DMS79 treated with DMSO at 0.1 percent for 48 hours (cell line): Measurements from ENCODE around the gene INSIG2.

Experiments
- DNase-seq: peaks from one replicate; lab custom pipeline; 2025; lab: John Stamatoyannopoulos, UW

INSIG2 gene

DNA sequence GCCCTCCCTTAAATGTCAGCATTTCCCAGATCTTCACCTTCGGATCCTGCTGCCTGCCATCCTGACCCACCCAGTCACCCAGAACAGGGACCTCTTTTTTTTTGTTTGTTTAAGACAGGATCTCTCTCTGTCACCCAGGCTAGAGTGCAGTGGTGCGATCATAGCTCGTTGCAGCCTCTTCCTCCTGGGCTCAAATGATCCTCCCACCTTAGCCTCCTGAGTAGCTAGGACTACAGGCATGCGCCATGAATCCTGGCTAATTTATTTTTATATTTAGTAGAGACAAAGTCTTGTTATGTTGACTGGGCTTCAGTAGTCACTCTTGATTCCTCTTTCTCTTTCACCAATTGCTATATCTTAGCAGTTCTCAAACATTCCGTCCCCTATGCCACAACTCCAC is 39.0 kb downstream of the INSIG2 start:
- DNase-seq, result no peak

DNA sequence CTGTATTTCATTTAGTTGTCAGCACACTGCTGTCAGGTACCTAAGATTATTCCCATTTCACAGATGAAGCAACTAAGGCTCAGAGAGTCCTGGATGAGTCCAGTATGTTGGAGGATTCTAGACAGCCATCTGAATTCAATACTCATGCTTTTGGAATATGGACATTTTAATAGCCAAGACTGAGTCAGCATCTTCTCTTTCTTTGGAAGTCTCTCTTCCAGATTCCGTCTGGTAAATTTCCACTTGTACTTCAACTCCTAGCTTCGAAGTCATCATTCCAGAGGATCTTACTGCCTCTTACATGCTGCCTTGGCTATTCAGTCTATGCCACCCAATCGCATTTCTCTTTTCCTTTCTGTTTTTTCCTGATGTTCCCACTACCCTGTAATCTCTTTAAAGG is 40.6 kb downstream of the INSIG2 start:
- DNase-seq, result no peak

DNA sequence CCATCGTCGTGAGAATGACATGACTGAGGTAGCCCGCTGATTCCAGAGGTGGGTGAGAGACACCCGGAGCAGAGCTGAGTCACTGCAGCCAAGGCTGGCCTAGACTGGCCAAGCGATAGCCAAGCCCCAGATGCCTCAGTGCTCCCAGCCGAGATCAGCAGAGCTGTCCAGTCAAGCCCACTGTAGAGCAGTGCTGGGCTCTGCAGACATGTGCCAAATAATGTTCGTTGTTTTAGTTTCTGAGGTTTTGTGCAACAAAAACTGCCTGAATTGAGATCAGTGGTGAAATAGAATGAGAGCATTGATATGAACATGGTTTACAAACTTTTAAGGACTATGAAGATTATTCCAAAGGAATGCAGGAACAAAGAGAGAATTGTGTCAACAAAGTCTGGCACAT is 42.1 kb downstream of the INSIG2 start:
- no peak for DNase-seq

DNA sequence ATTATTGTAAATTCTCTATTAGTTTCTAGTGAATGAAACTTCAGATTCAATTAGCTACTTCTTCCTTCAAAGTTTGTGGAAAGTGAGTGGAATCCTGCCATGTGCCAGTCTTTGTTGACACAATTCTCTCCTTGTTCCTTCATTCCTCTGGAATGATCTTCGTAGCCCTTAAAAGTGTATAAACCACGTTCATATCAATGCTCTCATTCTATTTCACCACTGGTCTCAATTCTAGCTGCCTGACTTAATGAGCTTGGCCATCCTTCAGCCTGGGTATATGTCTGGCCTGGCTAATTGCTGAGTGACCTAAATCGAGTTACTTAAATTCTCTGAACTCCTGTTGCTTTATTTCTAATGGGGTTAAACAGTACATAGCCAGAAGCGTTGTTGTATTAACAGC is 43.5 kb downstream of the INSIG2 start:
- no peak for DNase-seq

DNA sequence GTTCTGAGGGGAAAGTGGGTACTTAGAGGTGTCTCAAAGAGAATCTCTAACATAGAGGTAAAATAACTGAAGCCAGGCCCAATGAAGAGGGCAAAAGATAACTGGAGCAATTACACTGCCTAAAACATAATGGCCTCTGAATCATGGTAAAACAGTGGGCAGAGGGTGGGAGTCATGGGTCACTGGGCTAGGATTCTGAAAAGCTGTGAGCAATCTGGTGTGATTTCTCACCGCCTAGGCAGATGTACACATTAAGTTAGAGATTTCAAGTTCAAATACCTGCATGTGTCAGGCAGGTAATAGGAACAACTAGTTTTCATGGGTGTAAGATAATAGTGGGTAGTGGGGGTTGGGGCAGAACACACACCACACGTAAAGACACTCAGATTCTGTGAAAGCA is 45.6 kb downstream of the INSIG2 start:
- DNase-seq, result no peak

DNA sequence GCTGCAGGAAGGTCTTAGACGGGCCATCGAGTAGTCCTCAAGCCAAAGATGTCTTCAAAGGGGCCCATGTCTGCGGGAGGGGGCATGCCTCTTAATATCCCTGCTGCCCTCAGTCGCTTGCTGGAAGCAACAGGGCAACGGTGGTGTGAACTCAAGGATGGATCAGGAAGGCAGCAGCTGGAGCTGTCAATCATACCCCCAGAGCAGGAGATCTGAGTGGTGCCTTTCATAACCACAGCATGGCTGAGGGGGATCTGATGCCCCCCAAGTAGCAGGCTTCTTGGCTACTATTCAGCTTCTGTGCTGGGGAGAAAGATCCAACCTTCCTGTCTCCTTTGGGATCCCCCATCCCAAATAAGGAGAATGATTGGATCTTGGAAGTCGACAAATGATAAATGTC is 46.4 kb downstream of the INSIG2 start:
- no peak for DNase-seq

DNA sequence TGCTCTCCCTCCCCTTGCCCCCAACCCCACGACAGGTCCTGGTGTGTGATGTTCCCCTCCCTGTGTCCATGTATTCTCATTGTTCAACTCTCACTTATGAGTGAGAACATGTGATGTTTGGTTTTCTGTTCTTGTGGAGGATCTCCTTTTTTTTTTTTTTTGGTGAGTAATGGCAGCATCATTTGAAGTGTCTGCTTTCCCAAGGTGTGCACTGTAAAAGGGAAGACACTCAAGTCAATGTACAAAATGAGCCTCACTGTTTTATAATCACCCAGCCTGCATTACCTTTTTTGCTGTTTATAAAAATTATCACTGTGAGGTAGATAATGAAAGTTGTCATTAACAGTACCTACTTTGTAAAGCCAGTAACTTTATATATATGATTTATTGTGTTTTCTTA is 56.9 kb downstream of the INSIG2 start:
- no peak for DNase-seq

DNA sequence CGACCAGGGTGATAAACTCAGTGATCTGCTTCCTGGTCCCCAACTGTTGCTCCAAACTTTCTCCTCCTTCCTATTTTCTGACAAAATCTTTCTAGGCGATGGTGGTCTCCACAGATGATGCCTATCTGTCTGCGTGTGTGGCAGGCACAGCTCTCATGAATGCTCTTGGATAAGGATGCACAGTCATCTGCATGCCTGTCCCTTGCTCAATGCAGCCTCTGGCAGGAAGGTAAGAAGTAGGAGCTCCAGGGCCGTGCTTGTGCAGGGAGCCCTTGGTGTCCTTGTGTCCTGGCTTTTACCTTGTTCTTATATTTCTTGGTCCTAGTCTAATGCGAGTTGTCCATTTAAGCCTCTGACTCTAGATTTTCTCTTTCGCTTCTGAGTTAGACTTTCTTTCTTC is 57.5 kb downstream of the INSIG2 start:
- no peak for DNase-seq

DNA sequence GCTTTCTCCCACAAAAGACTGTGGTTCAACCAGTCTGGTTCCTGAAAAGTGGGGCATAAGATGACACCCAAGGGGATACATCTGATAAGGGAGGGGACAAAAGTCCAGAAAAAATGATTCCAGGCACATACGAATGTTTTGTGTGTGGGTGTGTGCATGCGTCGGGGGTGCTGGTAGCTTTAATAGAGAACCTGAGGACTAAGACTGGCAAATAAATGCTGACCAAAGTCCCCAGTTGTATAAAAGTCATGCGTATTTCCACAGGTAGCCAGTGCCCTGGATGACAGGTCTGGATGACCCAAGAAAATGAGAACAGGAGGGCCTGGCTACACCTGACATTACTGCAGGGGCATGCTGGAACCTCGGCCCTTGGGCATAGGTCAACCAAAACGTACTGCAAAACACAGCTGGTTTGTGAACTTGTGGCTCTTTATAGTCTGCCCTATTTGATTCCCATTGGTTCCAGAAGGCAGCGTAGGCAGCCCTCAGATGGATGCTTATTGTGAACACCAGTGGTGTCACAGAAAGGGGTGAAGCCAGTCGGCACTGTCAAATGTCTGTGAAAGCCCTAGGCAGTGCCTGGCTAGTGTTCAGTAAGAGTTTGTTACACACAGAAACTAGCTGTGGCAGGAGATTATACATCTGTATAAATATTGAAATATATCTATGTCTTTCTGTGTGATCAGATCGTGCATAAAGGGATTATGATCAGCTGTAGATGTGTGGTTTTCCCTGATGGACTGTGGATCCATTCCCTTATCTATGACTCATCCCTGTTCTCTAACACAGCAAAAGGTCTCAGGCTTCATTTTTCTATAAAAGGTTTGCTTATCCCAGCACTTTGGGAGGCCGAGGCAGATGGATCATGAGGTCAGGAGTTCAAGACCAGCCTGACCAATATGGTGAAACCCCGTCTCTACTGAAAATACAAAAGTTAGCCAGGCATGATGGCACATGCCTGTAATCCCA is 58.3 kb downstream of the INSIG2 start:
- no peak for DNase-seq

DNA sequence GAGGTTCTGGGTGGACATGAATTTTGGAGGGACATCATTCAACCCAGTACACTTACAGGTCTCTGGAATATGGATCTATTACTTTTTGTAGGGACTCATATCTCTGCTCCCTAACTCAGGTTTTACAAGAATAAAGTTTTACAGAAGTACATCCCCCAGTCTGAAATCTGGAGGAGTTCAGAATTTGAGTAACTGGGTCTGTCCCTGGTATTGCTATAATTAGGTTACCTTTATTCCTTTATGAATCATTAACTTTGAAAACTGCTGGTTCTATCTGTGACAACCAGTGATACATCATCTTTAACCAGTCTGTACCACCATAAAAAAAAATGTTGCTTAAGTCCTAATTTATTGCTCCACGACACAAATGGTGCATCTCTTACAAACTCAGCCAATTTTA is 59.9 kb downstream of the INSIG2 start:
- no peak for DNase-seq

DNA sequence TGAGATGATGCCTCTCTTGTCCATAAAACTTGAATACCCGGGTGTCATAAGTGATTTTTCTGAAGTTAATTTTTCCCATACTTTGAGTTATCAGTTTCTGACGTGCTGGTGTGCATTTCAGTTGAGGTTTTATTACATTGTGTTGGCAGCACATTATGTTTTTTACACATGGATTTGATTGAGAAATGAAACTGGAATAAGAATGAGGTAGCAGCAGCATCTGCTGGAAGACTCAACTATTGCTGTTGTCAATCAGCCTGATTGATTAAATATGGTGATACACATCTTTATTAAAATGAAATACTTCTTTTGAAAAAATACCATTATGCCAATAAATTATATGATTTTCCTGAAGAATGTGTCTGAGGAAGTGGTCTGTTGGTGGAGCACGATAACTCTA is 60.5 kb downstream of the INSIG2 start:
- DNase-seq, result no peak

DNA sequence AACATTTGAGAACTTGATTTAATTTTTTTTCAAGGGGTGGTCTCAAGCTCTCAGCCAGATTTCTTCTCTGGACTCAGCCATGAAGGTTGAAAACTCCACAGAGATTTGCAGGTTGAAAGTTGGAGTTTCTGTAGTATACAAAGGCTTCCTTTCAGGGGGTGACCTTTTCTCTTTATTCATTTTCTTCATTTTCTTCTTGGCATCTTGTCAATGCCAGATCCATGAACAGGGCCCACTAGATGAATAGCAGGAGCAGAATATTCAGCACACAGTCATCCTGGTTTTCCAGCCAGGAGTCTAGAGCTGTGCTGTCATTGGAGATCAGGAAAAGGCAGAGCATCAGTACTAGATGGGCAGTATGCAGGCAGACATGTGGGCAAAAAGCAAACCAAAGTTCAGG is 62.0 kb downstream of the INSIG2 start:
- no peak for DNase-seq

DNA sequence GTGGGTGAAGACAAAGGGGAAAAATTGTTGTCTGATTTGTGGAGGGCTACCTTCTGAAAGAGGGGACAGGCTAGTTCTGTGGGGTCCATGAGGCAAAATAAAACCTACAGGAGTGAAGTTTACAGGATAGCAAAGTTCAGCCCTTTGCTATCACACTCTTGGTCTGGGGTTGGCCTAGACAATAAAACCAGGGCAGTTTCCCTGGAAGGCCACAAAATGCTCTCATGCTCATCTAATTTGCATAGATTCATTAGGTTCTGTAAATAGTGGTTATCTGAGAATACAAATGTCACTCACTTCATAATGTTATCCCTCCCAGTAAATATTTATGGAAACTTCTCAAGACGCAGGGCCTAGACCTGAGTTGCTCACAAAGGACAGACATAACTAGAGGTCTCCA is 63.6 kb downstream of the INSIG2 start:
- no peak for DNase-seq

DNA sequence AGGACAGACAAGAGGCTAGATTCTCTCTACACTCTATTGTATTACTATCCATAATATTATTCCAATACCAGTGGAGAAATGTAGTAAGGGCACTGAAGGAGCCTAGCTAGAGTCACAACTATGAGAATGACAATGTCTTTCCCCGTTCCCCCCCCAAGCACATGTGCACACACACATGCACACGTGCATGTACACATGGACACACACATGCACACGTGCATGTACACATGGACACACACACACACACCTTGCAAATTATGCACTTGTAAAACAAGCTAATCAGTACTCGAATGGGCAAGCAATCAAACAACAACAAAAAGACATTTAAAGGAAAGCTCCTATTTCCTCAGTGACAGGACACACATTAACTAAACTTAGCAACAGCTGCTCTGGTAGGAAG is 65.2 kb downstream of the INSIG2 start:
- DNase-seq, result no peak

DNA sequence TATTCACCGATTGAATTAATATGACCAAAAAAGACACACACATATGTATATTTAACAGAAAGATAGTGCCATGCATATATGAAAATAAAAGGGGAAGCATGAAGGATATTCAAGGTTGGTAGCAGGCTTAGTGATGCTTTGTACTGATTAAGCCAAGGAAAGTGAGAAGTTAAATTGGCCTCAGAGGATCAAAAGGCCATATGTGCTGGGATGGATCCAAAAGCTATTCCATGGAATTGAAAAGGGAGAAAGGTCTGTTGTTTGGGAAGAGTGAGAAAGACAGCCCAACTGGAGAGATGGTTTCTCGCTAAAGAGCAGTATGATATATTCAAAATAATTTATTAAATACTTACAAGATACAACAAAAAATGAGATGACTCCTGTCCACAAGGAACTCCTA is 65.9 kb downstream of the INSIG2 start:
- DNase-seq, result no peak
